Measurements from ENCODE around the gene CYB5D1.

The CYB5D1 gene

GRCh38 chr17:7833795-7834541 is 23.8 kb upstream of the CYB5D1 start, which contains the start of gene KDM6B:
TSS of gene KDM6B (plus strand) at chr17:7834217. CDS start at chr17:7845555, 11,338 bp downstream.
- DNase-seq = peak; percentile 90

GRCh38 chr17:7834542-7834956 is 23.3 kb upstream of the CYB5D1 start:
- peak; percentile 43 for DNase-seq

- DNase-seq = peak; percentile 91
Measured at GRCh38 chr17:7834957-7835813, 22.6 kb upstream of the CYB5D1 start.

- DNase-seq = no peak
Measured at GRCh38 chr17:7835814-7836595, 21.8 kb upstream of the CYB5D1 start.

GRCh38 chr17:7836596-7837407 is 21.0 kb upstream of the CYB5D1 start:
- peak; percentile 93 for DNase-seq

- peak; percentile 55 for DNase-seq
Measured at GRCh38 chr17:7837408-7838088, 20.3 kb upstream of the CYB5D1 start.

GRCh38 chr17:7838090-7839075 is 19.4 kb upstream of the CYB5D1 start:
- peak; percentile 41 for DNase-seq

- DNase-seq = no peak
Measured at GRCh38 chr17:7839190-7839875, 18.5 kb upstream of the CYB5D1 start.

GRCh38 chr17:7839876-7840261 is 17.9 kb upstream of the CYB5D1 start:
- no peak for DNase-seq

GRCh38 chr17:7840441-7840840 is 17.4 kb upstream of the CYB5D1 start:
- DNase-seq = no peak

- no peak for DNase-seq
Measured at GRCh38 chr17:7840875-7841274, 16.9 kb upstream of the CYB5D1 start.

GRCh38 chr17:7841396-7841914 is 16.3 kb upstream of the CYB5D1 start:
- peak; percentile 79 for DNase-seq

- DNase-seq = peak; percentile 81
Measured at GRCh38 chr17:7841915-7842379, 15.9 kb upstream of the CYB5D1 start.

- DNase-seq = peak; percentile 81
Measured at GRCh38 chr17:7842380-7843256, 15.2 kb upstream of the CYB5D1 start.

- DNase-seq = no peak
Measured at GRCh38 chr17:7843257-7843535, 14.6 kb upstream of the CYB5D1 start.

GRCh38 chr17:7843536-7844291 is 14.1 kb upstream of the CYB5D1 start:
- DNase-seq = peak; percentile 83

GRCh38 chr17:7844292-7845154 is 13.3 kb upstream of the CYB5D1 start:
- peak; percentile 89 for DNase-seq
